ENCODE measurements around the gene PUS10.

PUS10 gene

DNA sequence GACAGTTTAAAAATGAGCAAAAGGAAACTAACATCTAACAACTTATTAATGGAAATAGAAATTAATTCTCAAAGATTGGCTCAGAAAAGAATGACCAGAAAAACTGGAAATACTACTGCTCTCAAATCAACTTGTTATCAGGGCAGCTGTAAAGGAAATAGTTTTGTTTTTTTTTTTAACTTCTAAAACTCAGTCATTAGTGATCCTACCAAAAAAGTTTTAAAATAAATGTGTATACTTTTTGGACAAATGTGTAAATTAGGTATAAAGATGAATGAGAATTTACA is 52.6 kb downstream of the PUS10 start:
- no peak for DNase-seq

DNA sequence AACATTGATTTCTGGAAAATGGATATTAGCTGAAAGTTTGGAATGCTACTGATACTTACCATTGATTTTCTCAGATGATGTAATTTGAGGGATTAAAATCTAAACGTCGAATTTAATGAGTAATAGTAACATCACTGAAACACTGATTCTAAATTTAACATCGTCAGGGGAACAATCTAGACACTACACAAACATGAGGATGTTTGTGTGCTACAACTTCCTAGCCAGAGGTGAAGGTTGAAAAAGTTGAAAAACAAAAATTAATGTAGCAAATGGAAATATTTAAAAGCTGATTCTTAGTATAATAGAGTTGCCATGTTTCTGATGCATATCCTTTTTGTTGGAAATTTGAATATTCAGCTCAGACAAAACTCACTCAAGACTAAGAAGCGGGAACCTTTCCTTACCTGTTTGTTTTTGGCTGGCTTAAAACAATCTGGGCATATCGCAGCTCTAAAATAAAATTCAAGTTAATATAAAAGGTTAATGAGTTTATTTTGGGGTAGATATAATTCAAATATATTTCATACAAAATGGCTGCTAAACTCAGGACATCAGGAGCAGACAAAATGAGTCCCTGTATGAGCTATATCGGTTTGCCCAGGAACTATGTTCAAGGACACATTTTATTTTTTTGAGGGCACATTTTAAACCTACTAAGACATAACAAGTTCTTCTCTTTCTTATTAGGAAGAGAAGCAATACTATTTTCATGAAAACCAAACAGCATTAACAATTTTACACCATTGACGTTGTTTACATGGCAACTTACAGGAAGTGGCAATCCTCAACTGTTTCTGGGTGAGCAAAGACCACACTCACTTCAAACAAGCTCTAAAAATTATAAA is 53.2 kb downstream of the PUS10 start:
- no peak for DNase-seq

DNA sequence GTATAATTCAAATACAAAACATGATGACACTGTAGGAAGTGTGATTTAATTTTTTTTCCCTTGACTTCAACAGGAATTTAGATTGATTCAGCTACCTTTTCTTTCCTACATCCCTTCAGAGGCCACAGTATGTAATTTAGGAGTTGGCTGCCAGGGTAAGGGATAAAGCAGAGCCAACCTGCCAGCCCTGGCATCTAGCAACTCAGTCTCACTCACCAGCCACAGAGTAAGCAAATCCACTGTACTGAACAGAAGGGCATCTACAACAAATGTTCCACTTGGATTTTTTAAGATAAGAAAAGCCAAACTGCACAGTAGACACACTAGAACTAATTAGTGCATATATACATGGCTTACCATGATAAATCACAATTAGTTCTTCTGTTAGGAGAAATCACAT is 54.9 kb downstream of the PUS10 start:
- no peak for DNase-seq

DNA sequence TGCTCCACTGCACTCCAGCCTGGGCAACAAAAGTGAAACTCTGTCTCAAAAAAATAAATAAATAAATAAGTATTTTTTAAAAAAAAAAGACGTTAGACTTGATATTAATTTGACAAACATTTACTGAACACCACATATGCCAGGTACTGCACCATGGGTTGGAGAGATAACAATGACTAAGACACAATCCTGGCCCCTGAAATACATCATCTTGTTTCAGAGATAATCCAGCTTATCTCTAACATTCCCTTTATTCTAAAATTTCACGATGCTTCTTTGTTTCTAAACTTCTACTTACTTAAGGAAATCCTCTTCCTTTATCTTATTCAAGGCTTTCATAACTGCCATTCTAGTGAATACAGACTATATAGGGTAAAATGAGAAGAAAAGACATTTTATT is 55.5 kb downstream of the PUS10 start:
- no peak for DNase-seq

DNA sequence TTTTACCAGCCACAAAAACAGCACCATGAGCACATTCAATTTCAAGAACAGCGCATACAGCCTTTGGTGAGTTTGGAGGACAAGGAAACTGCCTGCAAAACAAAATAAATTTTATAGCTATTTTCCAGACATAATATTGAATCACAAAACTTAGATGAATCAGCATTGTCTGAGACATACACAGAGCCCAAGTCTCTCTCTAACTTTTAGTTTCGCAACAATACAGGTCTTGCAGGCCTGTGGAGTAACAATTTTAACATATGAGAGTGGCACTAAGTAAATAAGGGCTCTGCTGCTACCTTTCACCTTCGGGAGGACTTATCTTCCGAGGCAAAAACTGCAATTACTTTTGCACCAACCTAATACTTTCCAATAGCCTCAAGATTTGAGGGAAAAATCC is 56.6 kb downstream of the PUS10 start:
- peak; percentile 47 for DNase-seq

DNA sequence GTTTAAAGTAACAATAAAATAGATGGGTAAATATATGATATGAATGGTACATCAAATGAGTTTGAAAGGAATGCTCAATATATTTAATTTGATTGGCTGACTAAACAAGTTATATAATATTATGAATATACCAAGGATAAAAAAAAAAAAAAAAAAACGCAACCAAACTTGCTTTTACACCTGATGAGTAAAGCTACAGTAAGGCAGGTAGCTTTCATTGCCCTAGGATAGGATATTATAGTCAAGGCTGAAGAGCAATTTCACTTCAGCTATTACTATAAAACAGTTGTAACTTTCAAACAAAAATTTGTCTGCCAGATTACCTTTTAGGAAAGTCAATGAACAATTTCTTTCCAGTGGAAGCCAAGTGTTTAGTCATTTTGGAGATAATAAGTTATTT is 57.3 kb downstream of the PUS10 start:
- DNase-seq, result no peak

DNA sequence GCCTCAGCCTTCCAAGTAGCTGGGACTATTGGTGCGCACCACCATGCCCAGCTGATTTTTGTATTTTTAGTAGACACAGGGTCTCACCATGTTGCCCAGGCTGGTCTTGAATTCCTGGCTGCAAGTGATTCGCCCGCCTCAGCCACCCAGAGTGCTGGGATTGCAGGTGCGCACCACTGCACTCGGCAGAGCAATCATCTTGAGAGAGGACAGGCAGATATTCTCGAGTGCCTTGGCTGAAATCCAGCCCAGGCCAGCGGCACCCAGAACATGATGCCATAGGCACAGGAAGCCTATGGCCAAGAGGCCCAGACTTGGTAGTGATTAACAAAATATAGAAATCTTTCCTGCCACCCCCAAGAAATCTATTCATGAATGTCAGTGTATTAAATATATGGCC is 58.6 kb downstream of the PUS10 start:
- no peak for DNase-seq

DNA sequence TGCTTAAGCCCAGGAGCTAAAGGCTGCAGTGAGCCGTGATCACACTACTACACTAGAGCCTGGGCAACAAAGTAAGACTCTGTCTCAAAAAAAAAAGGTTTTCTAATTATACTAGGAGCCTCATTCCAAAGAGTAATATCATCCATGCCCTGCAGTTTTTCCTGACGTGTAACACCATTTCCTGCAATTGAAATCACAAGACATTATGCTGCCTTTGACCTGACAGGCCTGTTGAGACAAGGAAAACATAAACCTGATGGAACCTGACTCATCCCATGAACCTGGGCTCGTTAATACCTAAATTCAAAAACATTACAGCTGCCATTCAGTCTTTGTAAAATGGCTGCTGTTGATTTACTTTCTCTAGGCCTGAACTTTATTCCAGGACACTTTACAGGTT is 59.3 kb downstream of the PUS10 start:
- DNase-seq, result peak; percentile 68

DNA sequence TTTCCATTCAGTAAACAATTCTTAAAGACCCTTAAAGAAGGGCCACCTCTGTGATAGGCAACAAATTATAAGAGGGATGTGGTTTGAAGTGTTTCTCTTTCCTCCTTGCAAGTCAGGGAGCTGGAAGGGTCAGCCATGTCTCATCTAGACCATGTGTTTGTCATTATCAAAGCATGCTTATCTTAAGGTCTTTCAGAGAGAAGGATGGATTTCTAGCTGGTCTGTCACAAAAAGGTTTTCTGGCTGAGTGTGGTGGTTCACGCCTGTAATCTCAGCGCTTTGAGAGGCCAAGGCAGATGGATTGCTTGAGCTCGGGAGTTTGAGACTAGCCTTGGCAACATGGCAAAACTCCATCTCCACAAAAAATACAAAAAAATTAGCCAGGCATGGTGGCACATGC is 59.7 kb downstream of the PUS10 start:
- peak; percentile 63 for DNase-seq

DNA sequence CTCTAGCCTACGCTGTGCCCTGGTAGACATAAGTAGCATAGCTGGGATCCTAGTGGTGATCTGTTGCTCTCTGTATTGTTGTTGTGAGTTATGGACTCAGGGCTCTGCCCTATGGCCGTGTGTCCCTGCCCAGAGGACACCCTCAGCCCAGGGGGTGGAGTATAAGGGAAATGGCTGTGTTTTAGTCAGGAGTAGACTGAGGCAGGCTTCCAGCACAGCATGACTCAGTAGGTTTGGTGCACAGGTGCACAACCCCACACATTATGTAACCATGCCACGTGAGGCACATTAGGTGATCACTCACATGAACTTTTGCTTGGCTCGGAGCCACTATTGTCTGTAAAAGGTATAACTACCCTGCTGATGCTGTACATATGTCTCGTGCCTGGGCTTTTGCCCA is 60.4 kb downstream of the PUS10 start:
- no peak for DNase-seq

DNA sequence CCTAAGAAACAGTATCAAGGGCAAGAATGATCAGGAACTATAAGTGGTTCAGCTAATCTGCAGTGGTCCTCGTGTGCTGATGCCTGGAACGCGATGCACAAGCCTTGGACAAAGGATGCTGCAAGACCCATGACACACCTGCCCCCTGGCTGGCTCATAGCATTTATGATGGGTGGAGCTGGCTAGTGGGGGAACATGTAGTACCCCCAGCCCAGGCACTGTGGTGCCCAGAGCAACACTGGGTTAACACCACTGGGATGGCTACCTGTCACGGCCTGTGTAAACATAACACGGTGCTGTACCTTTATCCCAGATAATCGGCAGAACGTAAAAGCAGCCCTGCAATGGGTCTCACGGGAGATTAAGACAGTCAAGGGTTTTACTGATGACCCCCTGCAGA is 60.8 kb downstream of the PUS10 start:
- DNase-seq, result no peak

DNA sequence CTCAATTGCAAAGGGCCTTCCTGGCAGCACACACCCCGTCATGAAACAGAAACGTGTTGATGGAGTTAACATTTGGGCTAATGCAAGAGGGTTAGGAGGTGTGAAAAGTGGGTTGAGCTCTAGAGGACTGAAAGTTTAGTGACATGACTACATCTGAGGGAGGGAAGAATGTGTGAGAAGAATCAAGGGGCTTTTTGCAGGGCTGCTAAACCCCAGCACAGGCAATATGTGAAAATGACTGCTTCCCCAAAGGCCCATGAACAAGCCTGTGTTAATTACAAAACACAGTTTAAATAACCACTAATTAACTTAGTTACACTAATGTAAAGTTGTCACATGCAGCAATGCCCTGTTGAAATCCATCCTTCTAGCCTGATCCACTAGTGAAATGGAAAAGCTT is 63.9 kb downstream of the PUS10 start:
- DNase-seq, result no peak

DNA sequence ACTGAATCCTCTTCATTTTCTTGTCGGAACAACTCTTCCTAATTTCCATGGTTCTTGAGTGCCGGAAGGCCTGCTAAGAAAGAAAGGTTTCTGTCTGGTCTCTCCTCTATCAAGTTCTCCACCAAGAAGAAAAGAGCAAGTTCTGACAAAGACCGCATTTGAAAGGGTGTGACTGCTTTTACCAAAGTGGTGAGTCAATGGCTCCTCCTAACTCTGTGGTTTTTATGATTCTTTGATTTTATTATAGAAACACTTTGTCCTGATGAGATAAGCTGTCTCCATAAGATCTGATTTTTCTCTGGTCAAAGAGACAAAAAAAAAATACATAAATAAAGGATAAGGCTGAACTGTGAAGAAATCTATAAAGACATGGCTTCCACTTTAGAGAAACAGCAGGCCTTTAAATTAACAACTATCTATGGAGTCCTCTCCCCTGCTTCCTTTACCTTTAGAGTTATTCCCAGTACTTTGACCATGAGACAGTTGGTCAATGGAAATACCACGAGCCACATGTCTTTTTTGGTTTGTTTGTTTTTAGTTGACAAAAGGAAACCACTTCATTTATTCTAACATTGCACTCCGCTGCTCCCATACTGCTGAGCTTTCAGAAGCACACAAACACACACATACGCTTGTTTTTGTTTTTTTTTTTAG is 69.0 kb downstream of the PUS10 start:
- no peak for DNase-seq

DNA sequence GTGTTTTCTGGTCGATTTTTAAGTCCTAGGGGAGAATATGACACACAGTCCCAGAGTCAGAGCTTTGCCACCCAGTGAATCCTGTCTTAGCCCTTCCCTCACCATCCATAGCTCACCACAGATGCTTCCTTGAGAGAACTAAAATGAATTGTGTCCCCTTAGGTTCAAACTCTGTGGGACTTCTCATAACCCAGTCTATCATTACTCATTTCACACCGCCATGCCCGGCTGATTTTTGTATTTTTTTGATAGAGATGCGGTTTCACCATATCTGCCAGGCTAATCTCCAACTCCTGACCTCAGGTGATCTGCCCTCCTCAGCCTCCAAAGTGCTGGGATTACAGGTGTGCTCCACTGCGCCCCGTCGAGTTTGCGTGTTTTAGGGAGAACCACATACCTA is 69.9 kb downstream of the PUS10 start:
- DNase-seq, result no peak

DNA sequence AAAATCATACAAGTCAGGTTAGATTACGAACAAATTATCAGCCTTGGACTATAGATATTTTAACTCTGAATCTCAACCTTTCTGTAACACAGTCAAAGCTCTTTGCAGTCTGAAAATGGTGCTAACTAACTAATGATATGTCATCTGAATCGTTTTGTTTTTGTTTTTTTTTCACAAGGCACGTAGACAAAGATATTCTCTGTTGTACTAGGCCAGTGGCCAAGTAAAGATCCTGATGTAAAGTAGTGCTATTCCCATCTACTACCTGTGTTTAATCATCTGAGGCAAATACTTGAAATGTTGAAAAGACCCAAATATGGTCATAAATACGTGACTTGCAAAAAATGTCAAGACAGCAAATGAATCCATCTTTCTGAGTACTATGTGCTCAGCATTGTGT is 71.0 kb downstream of the PUS10 start:
- DNase-seq, result no peak

DNA sequence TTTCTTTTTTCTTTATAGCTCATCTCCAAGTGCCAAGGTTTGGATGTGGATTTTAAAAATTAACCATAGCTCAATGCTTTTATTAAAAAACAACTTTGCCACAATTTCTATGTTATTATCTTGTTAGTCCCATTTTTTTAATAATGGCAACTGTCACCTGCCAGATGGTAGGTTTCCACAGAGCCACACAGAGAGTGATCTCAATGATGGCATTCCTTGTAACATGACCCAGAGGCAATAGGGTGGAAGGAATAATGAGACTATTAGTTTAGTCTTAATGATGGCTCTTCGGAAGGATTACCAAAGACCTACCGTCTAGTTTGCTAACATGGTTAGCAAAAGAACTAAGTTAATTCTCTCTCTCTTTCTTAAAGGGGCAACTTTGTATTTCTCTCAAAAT is 72.7 kb downstream of the PUS10 start:
- no peak for DNase-seq

DNA sequence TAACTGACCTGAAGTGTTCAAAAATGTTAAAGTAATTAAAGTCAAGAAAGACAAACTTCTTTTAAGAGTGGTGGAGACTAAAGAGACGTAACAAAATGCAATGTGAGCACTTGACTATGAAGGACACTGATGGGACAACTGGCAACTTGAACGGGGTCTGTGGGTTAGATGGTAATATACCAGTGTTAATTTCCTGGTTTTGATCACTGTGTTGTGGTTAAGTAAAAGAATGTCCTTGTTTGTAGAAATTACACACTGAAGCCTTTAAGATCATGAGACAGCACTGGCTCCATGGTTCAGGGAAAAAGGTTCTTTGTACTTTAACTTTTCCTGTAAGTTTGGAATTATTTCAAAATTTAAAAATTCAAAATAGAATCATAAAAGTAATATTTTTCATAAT is 78.4 kb downstream of the PUS10 start:
- DNase-seq, result no peak

DNA sequence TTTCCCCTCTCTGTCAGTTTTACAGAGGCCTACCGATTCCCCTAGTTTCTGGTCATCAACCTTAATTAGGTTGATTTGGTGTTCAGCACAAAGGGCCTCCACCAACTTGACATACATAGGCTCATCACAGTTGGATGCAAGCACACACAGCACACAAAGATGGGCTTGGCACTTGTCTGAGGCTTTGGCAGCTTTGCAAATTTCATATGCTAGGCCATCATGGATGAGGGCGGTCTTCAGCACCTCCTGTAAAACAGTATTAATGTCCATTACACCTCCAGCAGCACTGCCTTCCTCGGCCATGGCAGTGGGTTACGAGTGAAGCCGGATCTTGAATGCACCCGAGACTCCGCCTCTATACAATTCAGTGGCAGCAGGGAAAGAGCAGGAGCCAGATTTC is 79.8 kb downstream of the PUS10 start:
- no peak for DNase-seq

DNA sequence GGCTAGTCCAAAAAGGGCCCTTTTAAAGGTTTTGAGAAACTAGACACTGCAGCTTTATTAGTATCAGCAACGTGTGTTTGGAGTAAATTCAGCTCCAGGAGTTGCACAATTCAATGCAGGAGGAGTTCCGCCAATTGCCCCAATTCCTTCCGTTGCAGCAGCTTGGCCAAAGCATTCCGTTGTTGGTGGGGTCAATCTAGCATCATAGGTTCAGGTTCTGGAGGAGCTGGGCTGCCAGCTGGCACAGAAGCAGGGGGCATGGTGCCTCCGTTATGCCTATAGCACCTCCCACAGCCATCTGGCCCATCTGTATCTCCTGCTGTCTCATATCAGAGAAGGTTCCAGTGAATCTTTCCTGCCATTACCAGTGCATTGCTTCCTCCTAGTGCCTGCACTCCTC is 81.3 kb downstream of the PUS10 start:
- DNase-seq, result no peak

DNA sequence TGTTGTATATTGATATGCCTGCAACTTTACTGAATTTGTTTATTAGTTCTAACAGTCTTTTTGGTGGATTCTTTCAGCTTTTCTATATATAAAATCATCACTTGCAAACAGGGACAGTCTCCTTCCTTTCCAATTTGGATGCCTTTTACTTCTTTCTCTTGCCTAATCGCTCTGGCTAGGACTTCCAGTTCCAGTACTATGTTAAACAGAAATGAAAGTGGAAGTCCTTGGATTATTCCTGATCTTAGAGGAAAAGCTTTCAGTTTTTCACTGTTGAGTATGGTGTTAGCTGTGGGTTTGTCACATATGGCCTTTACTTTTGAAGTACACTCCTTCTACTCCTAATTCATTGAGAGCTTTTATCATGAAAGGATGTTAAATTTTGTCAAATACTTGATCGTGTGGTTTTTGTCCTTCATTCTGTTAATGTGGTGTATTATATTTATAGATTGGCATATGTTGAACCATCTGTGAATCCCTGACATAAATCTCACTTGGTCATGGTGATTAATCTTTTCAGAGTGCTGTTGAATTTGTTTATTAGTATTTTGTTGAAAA is 83.8 kb downstream of the PUS10 start:
- DNase-seq, result no peak

DNA sequence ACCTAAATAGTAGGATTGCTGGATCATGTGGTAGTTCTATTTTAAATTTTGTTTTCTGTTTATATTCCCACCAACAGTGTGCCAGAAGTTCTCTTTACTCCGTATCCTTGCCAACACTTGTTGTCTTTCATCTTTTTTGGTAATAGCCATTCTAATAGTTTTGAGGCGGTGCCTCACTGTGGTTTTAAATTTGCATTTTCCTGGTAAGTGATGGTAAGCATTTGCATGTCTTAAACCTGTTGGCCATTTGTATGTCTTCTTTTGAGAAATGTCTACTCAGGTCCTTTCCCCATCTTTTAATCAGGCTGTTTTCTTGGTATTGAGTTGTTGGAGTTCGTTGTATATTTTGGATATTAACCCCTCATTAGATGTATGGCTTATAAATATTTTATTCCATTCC is 85.1 kb downstream of the PUS10 start:
- DNase-seq, result no peak

DNA sequence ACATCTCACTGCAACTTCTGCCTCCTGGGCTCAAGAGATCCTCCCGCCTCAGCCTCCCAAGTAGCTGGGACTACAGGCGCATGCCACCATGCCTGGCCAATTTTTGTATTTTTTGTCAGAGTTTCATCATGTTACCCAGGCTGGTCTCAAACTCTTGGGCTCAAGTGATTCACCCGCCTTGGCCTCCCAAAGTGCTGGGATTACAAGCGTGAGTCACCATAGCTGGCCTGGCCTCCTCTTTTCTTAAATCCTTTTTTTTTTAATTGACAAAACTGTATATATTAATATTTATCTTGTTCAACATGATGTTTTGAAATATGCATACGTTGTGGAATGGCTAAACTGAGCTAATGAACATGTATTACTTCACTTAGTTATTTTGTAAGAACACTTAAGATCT is 86.0 kb downstream of the PUS10 start:
- DNase-seq, result peak; percentile 35

DNA sequence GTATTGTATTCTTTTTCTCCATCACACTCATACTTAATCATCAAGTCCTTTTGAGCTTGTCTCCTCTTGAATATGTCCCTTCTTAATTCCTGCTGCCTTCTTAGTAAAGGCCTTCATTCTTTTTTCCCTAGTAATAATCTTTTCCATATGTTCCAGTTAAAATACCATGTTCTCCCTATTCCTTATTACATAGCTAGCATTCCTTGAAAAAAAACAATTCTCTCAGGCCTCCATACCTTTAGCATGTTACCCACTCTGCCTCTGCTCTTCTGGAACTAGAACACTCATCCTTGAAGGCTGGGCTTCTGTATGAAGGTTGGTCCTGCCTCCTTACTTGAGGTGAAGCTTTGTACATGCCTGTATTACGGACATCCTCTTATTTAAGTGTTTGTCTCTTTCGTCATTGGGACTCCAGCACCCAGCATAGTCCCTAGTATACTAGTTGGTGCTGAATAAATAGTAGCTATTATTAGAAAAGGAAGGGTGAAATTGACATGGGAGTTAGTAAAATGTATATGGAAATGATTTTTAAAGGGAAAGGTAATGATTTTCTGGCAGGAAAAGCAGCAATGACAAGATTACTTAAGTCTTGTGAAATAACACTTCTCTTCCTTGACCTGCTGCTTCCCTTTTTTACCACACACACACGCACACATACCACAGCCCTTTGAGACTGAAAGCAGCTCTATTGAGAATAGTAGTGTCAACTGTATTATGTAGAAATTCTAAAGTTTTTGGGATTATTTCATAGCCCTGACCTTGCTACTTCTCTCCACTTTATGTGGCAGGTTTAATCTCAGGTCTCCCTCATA is 91.1 kb downstream of the PUS10 start:
- DNase-seq, result peak; percentile 80

Data from fibroblast of skin of right biceps (primary cell).